Kidney epithelial cell (primary cell): ENCODE data around the gene DCX. TPM values are rescaled to one million over a fixed set of nuclear protein-coding genes. Genes with fewer than 3 reads are reported as not detected.

ENCODE experiments used
- DNase-seq: peaks from one replicate; pipeline ENCODE4 v3.0.0-alpha.2; 2010; ENCODE audit warnings: low read depth
- H3K27me3 ChIP-seq: 2 replicates; pipeline ENCODE4 v1.6.0; 2011; ENCODE audit warnings: low read length; ENCODE audit not compliant: control insufficient read depth, insufficient read depth
- H3K36me3 ChIP-seq: 2 replicates; pipeline ENCODE4 v1.5.1; 2011; ENCODE audit warnings: low read length; ENCODE audit not compliant: control insufficient read depth, insufficient read depth
- H3K4me3 ChIP-seq: 2 replicates; pipeline ENCODE4 v1.5.1; 2011; ENCODE audit warnings: low read depth, mild to moderate bottlenecking, control low read depth, low read length
- total RNA-seq: library from RNA; depleted of rRNA; stranded (reverse); fragments of >200 nt; gene quantifications from 2 replicates; pipeline ENCODE4 v1.2.3, GENCODE V29; 2015
- TF ChIP-seq, protein P1 (sequence below): IDR thresholded peaks from 2 replicates; pipeline ENCODE4 v1.5.1; 2011; ENCODE audit warnings: mild to moderate bottlenecking, moderate library complexity, low read length, control low read depth, inconsistent platforms; ENCODE audit not compliant: insufficient read depth, poor library complexity, severe bottlenecking

Gene DCX
- total RNA-seq, 1 donor from 2014 or later, result not detected

DNA sequence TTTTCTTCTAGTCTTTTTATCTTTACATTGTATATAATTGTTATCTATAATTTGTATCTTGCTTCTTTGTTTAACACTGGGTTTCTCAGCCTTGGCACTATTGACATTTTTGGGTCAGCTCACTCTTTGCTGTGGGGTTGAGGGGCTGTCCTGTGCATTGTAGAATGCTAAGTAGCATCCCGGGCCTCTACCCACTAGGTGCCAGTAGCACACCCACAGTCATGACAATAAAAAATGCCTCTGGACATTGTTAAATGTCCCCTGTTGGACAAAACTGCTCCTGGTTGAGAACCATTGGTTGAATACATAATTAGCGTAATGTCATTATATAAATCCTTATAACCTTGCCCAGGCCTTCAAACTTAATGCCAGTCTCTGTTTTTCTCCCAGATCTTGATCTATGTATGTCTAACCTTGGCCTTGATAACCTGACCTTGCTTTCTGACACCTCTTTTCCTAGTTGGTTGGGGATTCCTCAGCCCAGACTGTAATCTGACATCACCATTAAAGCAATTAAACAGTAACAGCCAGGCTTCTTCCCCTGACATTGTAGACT is 46.1 kb downstream of the DCX start:
- TF ChIP-seq, protein P1, sequence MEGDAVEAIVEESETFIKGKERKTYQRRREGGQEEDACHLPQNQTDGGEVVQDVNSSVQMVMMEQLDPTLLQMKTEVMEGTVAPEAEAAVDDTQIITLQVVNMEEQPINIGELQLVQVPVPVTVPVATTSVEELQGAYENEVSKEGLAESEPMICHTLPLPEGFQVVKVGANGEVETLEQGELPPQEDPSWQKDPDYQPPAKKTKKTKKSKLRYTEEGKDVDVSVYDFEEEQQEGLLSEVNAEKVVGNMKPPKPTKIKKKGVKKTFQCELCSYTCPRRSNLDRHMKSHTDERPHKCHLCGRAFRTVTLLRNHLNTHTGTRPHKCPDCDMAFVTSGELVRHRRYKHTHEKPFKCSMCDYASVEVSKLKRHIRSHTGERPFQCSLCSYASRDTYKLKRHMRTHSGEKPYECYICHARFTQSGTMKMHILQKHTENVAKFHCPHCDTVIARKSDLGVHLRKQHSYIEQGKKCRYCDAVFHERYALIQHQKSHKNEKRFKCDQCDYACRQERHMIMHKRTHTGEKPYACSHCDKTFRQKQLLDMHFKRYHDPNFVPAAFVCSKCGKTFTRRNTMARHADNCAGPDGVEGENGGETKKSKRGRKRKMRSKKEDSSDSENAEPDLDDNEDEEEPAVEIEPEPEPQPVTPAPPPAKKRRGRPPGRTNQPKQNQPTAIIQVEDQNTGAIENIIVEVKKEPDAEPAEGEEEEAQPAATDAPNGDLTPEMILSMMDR, result no peak
- no peak overlapping the region for H3K4me3 ChIP-seq
- DNase-seq, result no peak

DNA sequence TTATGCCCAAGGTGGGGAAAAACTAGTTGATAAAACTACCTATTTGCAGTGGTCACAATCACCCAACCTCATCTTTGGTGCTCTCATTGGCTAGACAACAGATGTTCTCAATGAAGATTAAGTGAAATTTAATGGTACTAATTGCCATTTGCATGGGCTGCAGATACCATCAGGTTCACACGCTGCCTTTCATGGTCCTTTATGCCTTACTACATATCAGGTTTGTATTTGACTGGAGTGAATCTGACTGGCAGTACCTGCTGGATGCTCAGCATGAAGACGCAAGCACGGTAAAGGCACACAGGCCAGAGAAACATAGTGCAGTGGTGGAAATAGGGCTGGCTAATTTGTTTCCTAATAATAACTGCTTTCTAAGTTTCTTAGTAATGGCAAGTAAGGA is 48.3 kb downstream of the DCX start:
- no peak for DNase-seq
- no peak overlapping the region for H3K4me3 ChIP-seq
- H3K36me3 ChIP-seq, result no peaks in the 10 kb centered on the region
- TF ChIP-seq, protein P1, result no peak
- H3K27me3 ChIP-seq, result peaks cover 3% of the 10 kb centered on the region

More for the DNA sequence above, 46.1 kb downstream of the DCX start:
- Histone ChIP-seq H3K27me3 (peaks cover 3% of the 10 kb centered on the region), H3K36me3 (no peaks in the 10 kb centered on the region)

DNA sequence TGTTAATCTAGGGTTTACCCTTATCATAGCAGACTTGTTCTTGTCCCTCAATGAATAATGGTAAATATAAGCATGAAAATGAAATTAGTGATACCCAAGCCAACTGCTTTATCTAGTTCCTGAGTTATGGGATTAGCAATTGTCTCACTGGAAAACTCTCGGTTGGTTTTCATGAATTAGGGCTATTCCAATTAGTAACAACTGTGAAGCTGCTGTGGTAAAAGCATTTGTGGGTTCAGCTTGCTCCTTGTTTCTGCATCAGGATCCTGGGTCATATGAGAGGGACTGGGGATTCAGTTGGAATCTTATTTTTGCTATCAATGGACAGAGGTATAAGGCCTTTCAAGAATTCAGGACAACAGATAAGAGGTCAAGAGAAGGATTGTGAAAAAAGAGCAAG is 50.2 kb downstream of the DCX start:
- Histone ChIP-seq H3K4me3 (no peak overlapping the region), H3K27me3 (peaks cover 3% of the 10 kb centered on the region), H3K36me3 (no peaks in the 10 kb centered on the region)
- TF ChIP-seq, protein P1, result no peak
- DNase-seq, result no peak

DNA sequence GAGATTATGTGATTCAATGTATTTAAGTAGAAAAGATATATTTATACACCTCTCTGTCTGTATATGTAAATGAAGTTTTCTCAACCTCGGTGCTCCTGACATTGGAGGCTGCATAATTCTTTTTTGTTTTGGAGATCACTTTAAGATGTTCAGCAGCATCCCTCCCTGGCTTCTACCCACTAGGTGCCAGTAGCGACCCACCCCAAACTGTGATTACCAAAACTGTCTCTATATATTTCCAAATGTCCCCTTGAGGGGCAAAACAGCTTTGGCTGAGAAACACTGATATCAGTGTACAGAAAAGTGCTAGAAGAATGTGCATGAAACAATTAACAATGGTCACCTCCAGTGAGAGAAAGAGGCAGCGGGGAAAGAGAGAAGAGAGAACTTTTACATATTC is 51.2 kb downstream of the DCX start:
- DNase-seq, result no peak
- no peaks in the 10 kb centered on the region for H3K36me3 ChIP-seq
- no peak overlapping the region for H3K4me3 ChIP-seq
- TF ChIP-seq, protein P1, result no peak
- H3K27me3 ChIP-seq, result peaks cover 3% of the 10 kb centered on the region

DNA sequence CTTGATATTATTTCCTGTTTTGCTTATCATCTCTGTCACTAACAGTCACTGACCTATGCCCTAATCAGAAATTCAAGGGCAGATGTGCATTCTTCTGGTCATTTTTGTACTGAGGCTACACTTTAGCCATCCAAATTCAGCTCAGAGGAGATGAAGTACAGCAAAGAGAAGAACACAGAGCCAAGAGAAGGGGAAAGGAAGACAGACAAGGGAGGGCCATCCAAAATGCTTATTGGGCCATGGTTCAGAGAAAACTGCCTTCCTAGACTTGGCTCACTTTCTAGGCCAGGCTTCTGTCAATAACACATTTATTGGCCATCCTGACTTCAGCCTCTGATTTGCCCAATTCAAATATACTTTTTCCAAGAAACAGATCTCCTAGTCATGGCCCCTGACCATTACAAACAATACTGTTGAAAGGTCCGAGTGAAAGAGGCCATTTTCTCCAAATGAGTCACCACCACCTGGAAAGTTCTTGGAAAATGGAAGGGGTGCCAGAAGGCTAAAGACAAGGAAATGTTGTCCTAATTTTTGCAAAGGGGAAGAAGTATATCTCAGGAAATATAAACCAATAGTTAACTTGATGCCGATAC is 56.4 kb downstream of the DCX start:
- no peak overlapping the region for H3K4me3 ChIP-seq
- H3K36me3 ChIP-seq, result no peaks in the 10 kb centered on the region
- DNase-seq, result no peak
- TF ChIP-seq, protein P1, result no peak
- H3K27me3 ChIP-seq, result no peaks in the 10 kb centered on the region

DNA sequence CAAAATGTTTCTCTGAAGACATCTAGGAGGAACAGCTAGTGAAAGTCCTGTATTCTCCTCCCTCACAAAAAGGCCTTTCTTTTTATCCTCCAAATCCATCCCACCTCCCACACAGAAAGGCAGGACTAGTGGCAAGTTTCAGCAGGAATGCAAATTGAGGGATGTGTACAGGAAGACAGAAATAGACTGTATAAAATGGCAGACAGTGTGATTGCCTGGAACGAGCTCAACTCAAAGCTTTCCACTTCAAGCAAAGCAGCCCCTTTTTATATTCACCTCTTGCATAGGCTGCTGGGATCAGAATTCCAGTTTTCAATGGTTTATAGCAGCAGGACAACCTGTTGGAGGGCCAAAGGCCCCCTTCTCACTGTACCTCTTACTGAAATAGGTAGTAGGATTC is 57.5 kb downstream of the DCX start:
- TF ChIP-seq, protein P1, result no peak

More for the DNA sequence above, 57.5 kb downstream of the DCX start:
- no peak overlapping the region for H3K4me3 ChIP-seq
- H3K27me3 ChIP-seq, result no peaks in the 10 kb centered on the region
- DNase-seq, result no peak
- no peaks in the 10 kb centered on the region for H3K36me3 ChIP-seq
